ENCODE measurements around the gene SRPK1. TPM values are rescaled to one million over a fixed set of nuclear protein-coding genes. Genes with fewer than 3 reads are reported as not detected.

The SRPK1 gene
- total RNA-seq, 2 donors from 2014 or later = 86.2 to 98.5 TPM

GRCh38 chr6:35876902-35877301 lies 44.0 kb downstream of the SRPK1 start:
- Histone ChIP-seq H3K9me3 (ENCODE audit: control insufficient read depth, low read length) (peaks cover 28% of the 10 kb centered on the region), H3K27me3 (ENCODE audit: control insufficient read depth, insufficient read depth, low read length, poor library complexity, severe bottlenecking) (no peaks in the 10 kb centered on the region), H3K4me3 (ENCODE audit: low read length) (no peak overlapping the region), H3K36me3 (ENCODE audit: control insufficient read depth, insufficient read depth, low read length) (peaks cover 81% of the 10 kb centered on the region), H3K27ac (ENCODE audit: low read depth, low read length) (no peak overlapping the region), H3K4me1 (ENCODE audit: control insufficient read depth, insufficient read depth, low read length) (no peaks in the 10 kb centered on the region), H3K9ac (ENCODE audit: extremely low read depth, low read length, poor library complexity, severe bottlenecking) (no peak overlapping the region)
- no peak for DNase-seq
- Mint-ChIP-seq H3K4me1 (peaks cover 8% of the 10 kb centered on the region), H3K27me3 (ENCODE audit: insufficient read depth) (no peaks in the 10 kb centered on the region), H3K27ac (peak overlapping the region; percentile 28), H3K9me3 (peaks cover 18% of the 10 kb centered on the region), H3K36me3 (ENCODE audit: low read depth) (peaks cover 66% of the 10 kb centered on the region), H3K4me3 (no peak overlapping the region)
- TF ChIP-seq CTCF (conservative IDR thresholded peaks at IDR 0.05) = no peak
- WGBS, 2 experiments (ENCODE audit: insufficient coverage in 1 of 2, insufficient read length in 1 of 2) = 87 to 96% methylated on average over 2 of the region's 2 CpGs

- Histone ChIP-seq H3K4me3 (ENCODE audit: low read length) (no peak overlapping the region), H3K9me3 (ENCODE audit: control insufficient read depth, low read length) (peaks cover 7% of the 10 kb centered on the region), H3K27me3 (ENCODE audit: control insufficient read depth, insufficient read depth, low read length, poor library complexity, severe bottlenecking) (no peaks in the 10 kb centered on the region), H3K4me1 (ENCODE audit: control insufficient read depth, insufficient read depth, low read length) (no peaks in the 10 kb centered on the region), H3K9ac (ENCODE audit: extremely low read depth, low read length, poor library complexity, severe bottlenecking) (no peak overlapping the region), H3K36me3 (ENCODE audit: control insufficient read depth, insufficient read depth, low read length) (peaks cover 81% of the 10 kb centered on the region), H3K27ac (ENCODE audit: low read depth, low read length) (no peak overlapping the region)
- WGBS, 2 experiments (ENCODE audit: insufficient coverage in 1 of 2, insufficient read length in 1 of 2) = 71% methylated on average over 1 of the region's 1 CpG; no CpG with 5 or more reads in 1 of the 2 experiments
- H3K9me3 Mint-ChIP-seq = peaks cover 5% of the 10 kb centered on the region
- TF ChIP-seq CTCF (conservative IDR thresholded peaks at IDR 0.05) = no peak
- H3K27ac Mint-ChIP-seq = no peak overlapping the region
- H3K4me1 Mint-ChIP-seq = peaks cover 8% of the 10 kb centered on the region
- no peak for DNase-seq
- peaks cover 54% of the 10 kb centered on the region for H3K36me3 Mint-ChIP-seq (ENCODE audit: low read depth)
- no peak overlapping the region for H3K4me3 Mint-ChIP-seq
- H3K27me3 Mint-ChIP-seq (ENCODE audit: insufficient read depth) = no peaks in the 10 kb centered on the region
Observed at GRCh38 chr6:35874730-35875129, 46.2 kb downstream of the SRPK1 start.

- no peak overlapping the region for H3K27ac Mint-ChIP-seq
- no peaks in the 10 kb centered on the region for H3K27me3 Mint-ChIP-seq (ENCODE audit: insufficient read depth)
- Histone ChIP-seq H3K27ac (ENCODE audit: low read depth, low read length) (no peak overlapping the region), H3K4me3 (ENCODE audit: low read length) (no peak overlapping the region), H3K9me3 (ENCODE audit: control insufficient read depth, low read length) (peaks cover 9% of the 10 kb centered on the region), H3K4me1 (ENCODE audit: control insufficient read depth, insufficient read depth, low read length) (no peaks in the 10 kb centered on the region), H3K27me3 (ENCODE audit: control insufficient read depth, insufficient read depth, low read length, poor library complexity, severe bottlenecking) (no peaks in the 10 kb centered on the region), H3K9ac (ENCODE audit: extremely low read depth, low read length, poor library complexity, severe bottlenecking) (no peak overlapping the region), H3K36me3 (ENCODE audit: control insufficient read depth, insufficient read depth, low read length) (peaks cover 86% of the 10 kb centered on the region)
- WGBS, 2 experiments (ENCODE audit: insufficient coverage in 1 of 2, insufficient read length in 1 of 2) = 87 to 99% methylated on average over 3 to 4 of the region's 4 CpGs
- peaks cover 13% of the 10 kb centered on the region for H3K4me1 Mint-ChIP-seq
- no peak overlapping the region for H3K4me3 Mint-ChIP-seq
- TF ChIP-seq CTCF (conservative IDR thresholded peaks at IDR 0.05) = no peak
- DNase-seq = no peak
- peaks cover 15% of the 10 kb centered on the region for H3K9me3 Mint-ChIP-seq
- H3K36me3 Mint-ChIP-seq (ENCODE audit: low read depth) = peaks cover 88% of the 10 kb centered on the region
Observed at GRCh38 chr6:35859367-35859766, 61.5 kb downstream of the SRPK1 start.
